Measurements from ENCODE around the gene TGFB3. TPM values are rescaled to one million over a fixed set of nuclear protein-coding genes. Genes with fewer than 3 reads are reported as not detected.

The TGFB3 gene
- total RNA-seq, 1 donor from 2014 or later, result 1.3 TPM

DNA sequence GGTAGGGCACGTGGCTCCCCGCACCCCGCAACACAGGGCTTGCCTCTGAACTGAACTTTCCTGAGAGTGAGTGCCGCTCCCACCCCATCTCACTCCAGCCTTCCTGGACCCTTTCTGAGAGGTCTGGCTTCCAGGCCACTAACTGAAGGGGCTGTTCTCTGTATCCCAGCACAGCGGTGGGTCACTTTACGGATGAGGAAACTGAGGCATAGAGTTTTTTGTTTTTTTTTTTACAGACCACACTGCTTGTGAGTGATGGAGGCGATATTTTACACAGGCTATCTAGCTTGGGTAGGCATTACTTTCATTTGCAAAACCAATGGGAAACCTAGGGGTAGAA, 1.2 kb upstream of the TGFB3 start:
- H3K4me3 ChIP-seq (ENCODE audit: low read depth, low read length), result peak overlapping the region; percentile 80
- no peak for DNase-seq (ENCODE audit: low read depth)
- no peak for TF ChIP-seq CTCF (conservative IDR thresholded peaks at IDR 0.05; ENCODE audit: low read depth, low read length)

- peak overlapping the region; percentile 80 for H3K4me3 ChIP-seq (ENCODE audit: low read depth, low read length)
- no peak for DNase-seq (ENCODE audit: low read depth)
- TF ChIP-seq CTCF (conservative IDR thresholded peaks at IDR 0.05; ENCODE audit: low read depth, low read length), result peak; percentile 56
These were observed 647 bp upstream of the TGFB3 start for GRCh38 chr14:75982266-75983018.

DNA sequence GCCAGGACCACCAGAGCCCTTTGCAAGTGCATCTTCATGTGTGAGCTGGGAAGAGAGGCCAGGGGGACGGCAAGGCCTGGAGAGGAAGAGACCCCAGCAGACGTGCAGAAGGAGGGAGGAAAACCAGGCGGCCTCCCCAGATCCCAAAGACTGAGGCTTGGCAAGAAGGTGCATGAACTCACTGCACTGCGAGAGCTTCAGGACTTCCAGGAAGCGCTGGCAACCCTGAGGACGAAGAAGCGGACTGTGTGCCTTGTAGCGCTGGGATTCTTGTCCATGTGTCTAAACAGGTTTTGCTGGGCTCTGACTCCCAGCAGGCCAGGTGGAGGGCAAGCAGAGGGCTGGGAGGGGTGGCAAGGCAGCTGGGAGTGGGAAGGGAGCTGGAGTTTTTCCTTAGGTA, 939 bp downstream of the TGFB3 start:
- no peak for TF ChIP-seq CTCF (conservative IDR thresholded peaks at IDR 0.05; ENCODE audit: low read depth, low read length)
- no peak for DNase-seq (ENCODE audit: low read depth)
- H3K4me3 ChIP-seq (ENCODE audit: low read depth, low read length), result no peak overlapping the region

DNA sequence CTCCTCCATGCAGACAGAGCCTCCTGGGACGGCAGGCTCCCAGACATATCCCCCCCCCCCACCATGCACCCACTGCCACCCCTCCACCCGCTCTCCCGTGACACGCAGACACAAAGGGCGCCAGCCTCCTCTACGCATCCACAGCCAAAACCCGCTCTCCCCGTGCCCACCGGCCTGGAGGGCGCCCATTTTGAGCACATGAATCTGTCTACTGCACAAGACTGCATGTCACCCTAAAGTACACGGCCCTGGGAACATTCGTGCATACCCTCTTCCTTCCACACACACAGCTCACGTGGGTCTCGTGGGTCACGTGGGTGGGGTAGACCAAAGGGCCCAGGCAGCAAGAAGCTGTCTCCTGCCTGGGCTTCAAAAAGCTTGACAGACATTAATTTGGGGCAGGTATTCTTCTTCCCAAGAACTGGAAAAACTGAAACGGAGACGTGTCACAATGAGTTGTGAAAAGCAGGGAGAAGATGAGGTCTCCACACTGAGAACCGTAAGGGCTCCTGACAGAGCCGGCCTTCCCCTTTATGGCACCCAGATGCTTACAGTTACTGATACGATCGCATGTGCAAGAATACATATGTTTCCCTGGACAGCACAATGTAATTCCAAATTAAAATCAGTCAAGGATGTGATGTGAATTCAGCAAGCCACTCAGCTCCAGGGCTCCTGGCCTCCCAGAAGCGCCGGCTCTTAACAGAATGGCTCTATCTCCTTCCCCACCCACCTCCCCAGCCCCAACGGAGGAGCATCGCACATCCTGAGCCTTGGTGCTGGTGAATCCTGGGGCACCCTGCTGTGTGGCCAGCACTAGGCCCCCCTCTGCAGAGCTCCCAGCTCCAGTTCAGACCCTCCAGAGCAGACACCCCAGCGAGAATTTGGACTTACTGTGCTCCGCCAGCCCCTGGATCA, 1.9 kb downstream of the TGFB3 start:
- TF ChIP-seq CTCF (conservative IDR thresholded peaks at IDR 0.05; ENCODE audit: low read depth, low read length), result no peak
- no peak overlapping the region for H3K4me3 ChIP-seq (ENCODE audit: low read depth, low read length)

DNA sequence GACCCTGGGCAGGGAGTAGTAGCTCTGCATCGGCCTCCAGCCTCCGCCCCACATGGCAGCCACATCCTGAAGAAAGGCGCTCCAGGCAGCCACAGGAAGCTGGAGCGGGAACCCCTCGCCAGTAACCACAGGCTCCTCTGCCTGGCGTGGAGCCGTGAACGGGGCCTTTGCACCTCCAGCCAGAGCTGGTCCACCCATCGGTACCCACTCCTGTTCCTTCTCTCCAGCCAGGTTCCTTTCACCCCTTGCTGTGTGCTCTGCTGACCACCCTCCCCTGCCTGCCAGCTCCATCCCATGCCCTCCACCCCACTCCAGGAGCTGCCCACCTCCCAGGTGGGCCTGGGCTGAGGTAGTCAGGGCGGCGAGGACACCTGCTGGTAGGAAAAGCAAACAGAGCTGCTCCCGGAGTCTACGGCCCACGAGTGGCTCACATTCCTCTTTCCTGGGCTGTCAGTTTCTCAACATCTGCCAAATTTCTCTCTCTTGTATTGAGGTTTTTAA, 2.7 kb downstream of the TGFB3 start:
- no peak overlapping the region for H3K4me3 ChIP-seq (ENCODE audit: low read depth, low read length)
- TF ChIP-seq CTCF (conservative IDR thresholded peaks at IDR 0.05; ENCODE audit: low read depth, low read length), result peak; percentile 81
- DNase-seq (ENCODE audit: low read depth), result no peak

More for the DNA sequence above, 1.9 kb downstream of the TGFB3 start:
- no peak for DNase-seq (ENCODE audit: low read depth)

GRCh38 chr14:75978249-75978731, 3.5 kb downstream of the TGFB3 start:
- no peak overlapping the region for H3K4me3 ChIP-seq (ENCODE audit: low read depth, low read length)
- no peak for DNase-seq (ENCODE audit: low read depth)
- TF ChIP-seq CTCF (conservative IDR thresholded peaks at IDR 0.05; ENCODE audit: low read depth, low read length), result no peak

Measured in epithelial cell of proximal tubule (primary cell).